Spinal cord (tissue), 10 donors: ENCODE data around the gene DCST1. TPM values are rescaled to one million over a fixed set of nuclear protein-coding genes. Genes with fewer than 3 reads are reported as not detected.

Experiments
- DNase-seq, 6 donors: peaks; one replicate each; pipeline versions ENCODE4 v3.0.0 to v3.0.0-alpha.2; 2013 to 2015; ENCODE audit warnings: low spot score in 6 of 6, low read depth in 4 of 6
- H3K27ac ChIP-seq: one replicate; pipeline ENCODE4 v1.5.1; 2013; ENCODE audit warnings: low read depth, low read length, control low read depth
- H3K27me3 ChIP-seq: one replicate; pipeline ENCODE4 v1.6.1; 2013; ENCODE audit warnings: low read length; ENCODE audit not compliant: control insufficient read depth, insufficient read depth
- H3K36me3 ChIP-seq: one replicate; pipeline ENCODE4 v1.6.1; 2013; ENCODE audit warnings: low read length; ENCODE audit not compliant: control insufficient read depth, insufficient read depth
- H3K4me1 ChIP-seq: one replicate; pipeline ENCODE4 v1.6.1; 2013; ENCODE audit warnings: low read length; ENCODE audit not compliant: control insufficient read depth, insufficient read depth
- H3K4me3 ChIP-seq: one replicate; pipeline ENCODE4 v1.5.1; 2013; ENCODE audit warnings: low read depth, low read length, control low read depth
- H3K9me3 ChIP-seq: one replicate; pipeline ENCODE4 v1.6.1; 2013; ENCODE audit warnings: low read length; ENCODE audit not compliant: control insufficient read depth, insufficient read depth
- WGBS: methylation state at CpG from one replicate; pipeline ENCODE4 v1.1.5; 2013; ENCODE audit warnings: missing lambda C conversion rate; ENCODE audit not compliant: insufficient coverage; 5-methylcytosine and 5-hydroxymethylcytosine counted together
- polyA plus RNA-seq, 2 donors: library from polyadenylated mRNA; unstranded; fragments of 120-200 nt; gene quantifications; one replicate each; pipeline ENCODE4 v1.2.1, GENCODE V29; 2013; ENCODE audit not compliant: insufficient read length in 2 of 2
- total RNA-seq, 2 donors: library from RNA; depleted of rRNA in 1 of 2; stranded (reverse); fragments of 120-200 nt in 1 of 2; fragments of >200 nt in 1 of 2; gene quantifications; one replicate each; pipeline versions ENCODE4 v1.2.3 to v1.2.4, GENCODE V29; 2013 to 2014
- donor health status: healthy.

DCST1 gene
- total and polyA plus RNA-seq, 4 donors, result 0.11 to 0.33 TPM; not detected in 2

- Histone ChIP-seq H3K27ac (no peak within 1 kb of the TSS), H3K36me3 (peaks cover 7% of the 10 kb centered on the region), H3K4me1 (peaks cover 54% of the 10 kb centered on the region), H3K27me3 (peaks cover 38% of the 10 kb centered on the region), H3K4me3 (peak within 1 kb of the TSS; percentile 47), H3K9me3 (no peaks in the 10 kb centered on the region)
- peak in 3 of 6 donors; percentile 76 to 95 (median 93) for DNase-seq
- 1% methylated on average over 59 of the region's 59 CpGs for WGBS
Observed at GRCh38 chr1:155078469-155079209, 45.0 kb downstream of the DCST1 start, which contains the start of gene EFNA3. TSS of gene EFNA3 (plus strand) at chr1:155078837. CDS start at chr1:155078942, 105 bp downstream.

GRCh38 chr1:155079210-155079486 lies 45.5 kb downstream of the DCST1 start:
- no peak for DNase-seq
- WGBS, result 0% methylated on average over 6 of the region's 10 CpGs
- H3K4me1 ChIP-seq, result peaks cover 59% of the 10 kb centered on the region

DNA sequence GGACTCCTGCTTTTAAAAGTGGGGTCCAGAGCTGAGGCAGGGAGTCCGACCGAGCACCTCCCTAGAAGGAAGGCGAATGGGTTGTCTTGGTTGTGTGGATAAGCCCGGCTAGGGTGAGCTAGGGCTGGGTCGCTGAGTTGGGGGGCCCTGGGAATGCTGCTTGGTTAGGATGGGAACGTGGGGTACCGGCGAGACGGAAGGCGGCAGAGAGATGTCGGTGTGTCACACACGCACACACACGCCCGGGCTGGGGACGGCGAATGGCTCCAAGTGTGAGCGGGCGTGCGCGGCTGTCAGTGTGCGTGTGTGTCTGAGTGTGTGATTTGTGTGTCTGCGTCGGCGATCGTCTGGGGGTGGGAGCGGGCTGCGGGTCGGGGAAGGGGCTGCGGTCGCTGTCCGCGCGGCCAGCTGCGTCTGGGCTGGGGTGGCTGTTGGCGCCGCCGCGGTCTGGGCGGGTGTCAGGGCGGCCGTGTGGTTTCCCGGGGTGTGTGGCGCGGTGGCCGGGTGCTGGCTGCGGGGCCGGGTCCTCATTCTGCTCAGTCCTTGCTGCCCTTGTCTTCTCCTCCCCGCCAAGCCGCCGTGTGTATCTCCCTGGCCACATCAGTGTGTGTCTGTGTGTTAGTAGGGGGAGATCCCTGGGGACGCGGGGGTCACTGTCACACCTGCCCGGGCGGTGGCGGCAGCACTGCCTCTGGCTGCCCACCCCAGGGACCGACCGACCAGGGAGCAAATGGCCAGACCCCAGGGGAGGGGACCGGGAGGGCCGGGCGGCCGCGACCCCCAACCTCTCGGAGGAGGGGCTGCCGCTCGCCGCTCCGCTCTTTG lies 46.1 kb downstream of the DCST1 start:
- Histone ChIP-seq H3K9me3 (no peaks in the 10 kb centered on the region), H3K27me3 (peaks cover 40% of the 10 kb centered on the region), H3K36me3 (peaks cover 7% of the 10 kb centered on the region), H3K4me1 (peaks cover 65% of the 10 kb centered on the region), H3K4me3 (peak overlapping the region; percentile 47), H3K27ac (no peak overlapping the region)
- WGBS, result under 1% methylated on average over 56 of the region's 67 CpGs
- DNase-seq, result peak in 2 of 6 donors; percentile 53 to 82

More at GRCh38 chr1:155079210-155079486, 45.5 kb downstream of the DCST1 start:
- H3K9me3 ChIP-seq, result no peaks in the 10 kb centered on the region
- peaks cover 38% of the 10 kb centered on the region for H3K27me3 ChIP-seq
- no peak overlapping the region for H3K27ac ChIP-seq
- H3K4me3 ChIP-seq, result peak overlapping the region; percentile 47
- H3K36me3 ChIP-seq, result peaks cover 7% of the 10 kb centered on the region

DNA sequence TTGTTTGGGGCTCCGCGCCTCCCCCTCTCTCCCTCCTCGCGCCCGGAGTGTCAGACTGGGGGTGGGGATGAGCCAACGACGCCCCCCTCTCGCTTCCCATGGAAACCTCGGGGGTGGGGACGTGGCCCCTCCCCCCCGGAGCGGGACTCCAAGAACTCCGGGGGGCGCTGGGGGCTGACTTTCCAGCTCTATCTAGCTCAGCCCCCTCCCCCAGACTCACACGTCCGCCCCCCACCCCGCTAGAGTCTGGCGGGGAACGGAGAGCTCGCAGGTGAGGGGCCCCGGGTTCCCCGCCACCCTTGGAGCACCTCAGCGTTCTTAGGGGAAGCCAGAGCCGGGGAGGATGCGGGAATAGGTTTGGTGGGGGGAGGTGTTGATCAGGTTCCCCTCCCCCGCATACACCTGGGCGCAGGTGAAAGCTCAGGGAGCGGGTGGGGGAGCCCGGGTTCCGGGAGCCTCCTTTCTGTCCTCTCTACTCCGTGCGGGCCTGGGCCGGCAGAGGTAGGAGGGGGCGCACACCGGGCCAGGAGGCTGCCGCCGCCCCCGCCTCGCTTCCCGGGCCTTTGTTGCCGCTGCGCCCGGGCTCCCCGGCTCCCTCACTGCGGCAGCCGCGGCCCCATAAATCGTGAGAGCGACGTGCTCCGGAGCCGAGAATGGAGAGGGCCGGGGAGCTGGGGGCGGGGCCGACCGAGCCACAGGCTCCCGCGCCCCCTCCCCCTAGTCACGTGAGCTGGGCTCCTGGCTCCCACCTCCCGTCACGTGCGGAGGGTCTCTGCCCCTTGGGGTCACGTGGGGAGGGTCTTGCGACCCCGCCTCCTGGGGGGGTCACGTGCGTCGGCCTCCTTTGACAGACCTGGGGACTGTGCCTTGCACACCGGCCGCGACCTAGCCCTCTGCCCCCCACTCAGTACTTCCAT lies 46.9 kb downstream of the DCST1 start:
- peaks cover 68% of the 10 kb centered on the region for H3K4me1 ChIP-seq
- under 1% methylated on average over 49 of the region's 71 CpGs for WGBS
- H3K9me3 ChIP-seq, result no peaks in the 10 kb centered on the region
- peak overlapping the region; percentile 47 for H3K4me3 ChIP-seq
- H3K27me3 ChIP-seq, result peaks cover 40% of the 10 kb centered on the region
- peak overlapping the region; percentile 58 for H3K27ac ChIP-seq
- H3K36me3 ChIP-seq, result peaks cover 7% of the 10 kb centered on the region
- peak in 3 of 6 donors; percentile 84 to 97 (median 92) for DNase-seq

- Histone ChIP-seq H3K4me1 (peaks cover 79% of the 10 kb centered on the region), H3K9me3 (no peaks in the 10 kb centered on the region), H3K27ac (peak overlapping the region; percentile 52), H3K27me3 (peaks cover 40% of the 10 kb centered on the region), H3K4me3 (peak overlapping the region; percentile 47), H3K36me3 (peaks cover 17% of the 10 kb centered on the region)
- WGBS, result 5% methylated on average over 65 of the region's 68 CpGs
- DNase-seq, result peak in 2 of 6 donors; percentile 59 to 74
Observed at GRCh38 chr1:155081472-155082300, 48.1 kb downstream of the DCST1 start.

DNA sequence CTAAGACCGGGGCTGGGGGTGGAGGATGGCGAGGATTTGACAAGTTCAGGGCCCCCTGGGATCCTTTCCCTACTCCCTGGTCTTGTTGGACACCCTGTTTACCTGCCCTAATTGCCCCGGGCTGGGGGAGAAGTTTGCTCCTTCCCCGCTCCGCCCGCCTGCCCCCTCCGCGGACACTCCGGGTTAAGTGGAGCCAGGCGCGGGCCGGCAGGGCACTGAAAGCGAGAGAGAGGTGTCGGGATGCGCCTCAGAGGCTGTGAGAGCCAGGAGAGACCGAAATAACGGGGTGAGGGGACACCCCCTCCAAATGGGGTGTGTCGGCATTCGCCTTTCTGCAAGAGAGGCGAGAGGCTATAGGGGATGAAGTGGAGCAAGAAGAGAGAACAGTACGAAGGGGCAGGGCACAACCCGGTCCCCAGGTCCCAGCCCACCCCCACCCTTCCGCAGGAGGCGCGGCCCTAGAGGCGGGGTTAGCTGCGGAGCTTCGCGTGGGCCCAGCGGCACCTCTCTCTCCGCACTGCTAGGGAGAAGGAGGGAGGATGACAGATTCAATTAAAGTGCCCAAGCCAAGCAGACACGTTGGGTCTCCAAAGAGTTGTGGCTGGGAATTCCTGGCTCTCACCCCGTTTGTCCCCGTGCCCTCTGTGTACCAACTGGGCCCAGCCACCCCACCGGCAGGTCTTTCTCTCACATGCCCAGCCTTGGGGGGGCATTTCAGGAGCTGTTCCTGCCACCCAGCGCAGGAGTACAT lies 48.9 kb downstream of the DCST1 start:
- H3K36me3 ChIP-seq, result peaks cover 25% of the 10 kb centered on the region
- H3K27ac ChIP-seq, result no peak overlapping the region
- no peak for DNase-seq
- H3K9me3 ChIP-seq, result no peaks in the 10 kb centered on the region
- 14% methylated on average over 17 of the region's 36 CpGs for WGBS
- peaks cover 40% of the 10 kb centered on the region for H3K27me3 ChIP-seq
- H3K4me3 ChIP-seq, result no peak overlapping the region
- H3K4me1 ChIP-seq, result peaks cover 81% of the 10 kb centered on the region

DNA sequence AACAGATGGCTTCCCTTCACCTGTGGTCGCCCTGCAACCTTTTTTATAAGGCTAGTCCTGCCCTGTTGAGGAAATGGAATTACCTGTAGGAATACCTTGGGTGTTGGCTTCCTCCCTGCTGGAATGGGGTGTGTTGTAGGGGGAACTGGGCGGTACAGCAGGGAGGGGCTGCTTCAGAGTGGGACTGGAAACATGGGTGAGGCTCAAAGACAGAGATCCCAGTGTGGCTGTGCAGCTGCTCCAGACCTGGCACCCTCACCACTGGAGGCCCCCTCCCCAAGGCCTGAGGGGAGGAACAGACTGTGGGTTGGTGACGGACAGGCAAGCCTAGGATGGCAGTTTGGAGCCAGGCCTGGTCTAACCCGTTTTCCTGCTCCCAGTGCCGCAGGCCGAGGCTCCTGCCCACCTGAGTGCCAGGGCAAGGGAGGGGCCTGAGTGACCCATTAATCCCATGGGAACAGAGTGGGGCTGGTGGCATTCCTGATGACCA lies 49.5 kb downstream of the DCST1 start:
- H3K4me3 ChIP-seq, result no peak overlapping the region
- no peak overlapping the region for H3K27ac ChIP-seq
- no peaks in the 10 kb centered on the region for H3K9me3 ChIP-seq
- peaks cover 77% of the 10 kb centered on the region for H3K4me1 ChIP-seq
- peaks cover 40% of the 10 kb centered on the region for H3K27me3 ChIP-seq
- peaks cover 26% of the 10 kb centered on the region for H3K36me3 ChIP-seq
- no peak for DNase-seq
- 51% methylated on average over 6 of the region's 6 CpGs for WGBS
